SK-N-SH (cell line): Measurements from ENCODE around the gene ASPSCR1. TPM values are rescaled to one million over a fixed set of nuclear protein-coding genes. Genes with fewer than 3 reads are reported as not detected.

ENCODE experiments used
- CTCF ChIA-PET: fragments of 300-600, 350-600 bp; formaldehyde crosslinking; extraction: SDS; loops from one replicate; lab custom pipeline; 2021; lab: Yijun Ruan, JAX
- POLR2A ChIA-PET: fragments of 350-600 bp; sonication (Branson Sonifier 250); formaldehyde crosslinking; extraction: SDS; loops from one replicate; lab custom pipeline; 2020; ENCODE audit warnings: antibody characterized with exemption, inconsistent platforms; lab: Yijun Ruan, JAX
- DNase-seq: peaks from one replicate; pipeline ENCODE4 v3.0.0; 2012
- H2AFZ ChIP-seq: fragments of 200-600 bp; sonication (generic); 2 replicates; pipeline ENCODE4 v1.8.1; 2016; ENCODE audit warnings: antibody characterized with exemption, mild to moderate bottlenecking, low read depth
- H3F3A ChIP-seq: fragments of 200-600 bp; sonication (generic); replicated peaks from 2 replicates; pipeline ENCODE3; 2016; ENCODE audit warnings: antibody characterized with exemption, mild to moderate bottlenecking; ENCODE audit not compliant: insufficient read depth
- H3K27ac ChIP-seq, 2 experiments: fragments of 200-500 bp in 1 of 2; fragments of 200-600 bp in 1 of 2; sonication (Bioruptor generic) in 1 of 2; sonication (generic), shearing (Covaris generic) in 1 of 2; 2 replicates each; pipeline versions ENCODE4 v1.5.1 to v1.6.1; 2014 to 2016; ENCODE audit warnings: low read depth in 2 of 2, inconsistent platforms in 1 of 2, low read length in 1 of 2, mild to moderate bottlenecking in 1 of 2, mixed read lengths in 1 of 2
- H3K27me3 ChIP-seq: fragments of 200-600 bp; sonication (generic), shearing (Covaris generic); 2 replicates; pipeline ENCODE4 v1.6.1; 2016; ENCODE audit warnings: mixed run types; ENCODE audit not compliant: insufficient read depth
- H3K36me3 ChIP-seq, 2 experiments: fragments of 200-500 bp in 1 of 2; fragments of 200-600 bp in 1 of 2; sonication (Bioruptor generic) in 1 of 2; sonication (generic) in 1 of 2; replicated peaks in 1 of 2; 2 replicates each; pipeline versions ENCODE3 to v1.5.1; 2014 to 2016; ENCODE audit warnings: low read length in 1 of 2, mild to moderate bottlenecking in 1 of 2; ENCODE audit not compliant: insufficient read depth in 2 of 2, control insufficient read depth in 1 of 2
- H3K4me1 ChIP-seq, 2 experiments: fragments of 200-500 bp in 1 of 2; fragments of 200-600 bp in 1 of 2; sonication (Bioruptor generic) in 1 of 2; sonication (generic), shearing (Covaris generic) in 1 of 2; 2 replicates each; pipeline versions ENCODE4 v1.5.1 to v1.6.1; 2014 to 2016; ENCODE audit warnings: low read depth in 1 of 2, low read length in 1 of 2, mixed run types in 1 of 2; ENCODE audit not compliant: insufficient read depth in 2 of 2, control insufficient read depth in 1 of 2
- H3K4me2 ChIP-seq: fragments of 200-600 bp; sonication (generic), shearing (Covaris generic); 2 replicates; pipeline ENCODE4 v1.6.1; 2017; ENCODE audit warnings: mixed run types
- H3K4me3 ChIP-seq, 2 experiments: fragments of 200-500 bp in 1 of 2; fragments of 200-600 bp in 1 of 2; sonication (Bioruptor generic) in 1 of 2; sonication (generic), shearing (Covaris generic) in 1 of 2; 2 replicates each; pipeline versions ENCODE4 v1.5.1 to v1.8.1; 2014 to 2016; ENCODE audit warnings: low read depth in 2 of 2, inconsistent platforms in 1 of 2, low read length in 1 of 2, mild to moderate bottlenecking in 1 of 2, mixed read lengths in 1 of 2, moderate library complexity in 1 of 2
- H3K79me2 ChIP-seq: fragments of 200-600 bp; sonication (generic); 2 replicates; pipeline ENCODE4 v1.8.1; 2017; ENCODE audit warnings: mild to moderate bottlenecking; ENCODE audit not compliant: insufficient read depth
- H3K9ac ChIP-seq: fragments of 200-600 bp; sonication (generic); 2 replicates; pipeline ENCODE4 v1.6.1; 2017; ENCODE audit warnings: mixed run types
- H3K9me2 ChIP-seq: fragments of 200-600 bp; sonication (generic); 2 replicates; pipeline ENCODE4 v1.6.1; 2017; ENCODE audit warnings: mixed run types
- H3K9me3 ChIP-seq: fragments of 200-600 bp; sonication (generic); 2 replicates; pipeline ENCODE4 v1.6.1; 2017; ENCODE audit warnings: mixed run types, mild to moderate bottlenecking, moderate library complexity
- H4K20me1 ChIP-seq: fragments of 200-600 bp; sonication (generic); 2 replicates; pipeline ENCODE4 v1.6.1; 2017; ENCODE audit warnings: mild to moderate bottlenecking, mixed run types; ENCODE audit not compliant: insufficient read depth
- CHD2 ChIP-seq: fragments of 150-350 bp; IDR thresholded peaks from 2 replicates; pipeline ENCODE4 v1.6.1; 2018; ENCODE audit warnings: low read length; ENCODE audit not compliant: partially characterized antibody
- GABPA ChIP-seq: IDR thresholded peaks from 2 replicates; pipeline ENCODE4 v1.4.0; 2012; ENCODE audit warnings: low read depth, mild to moderate bottlenecking
- MAX ChIP-seq: IDR thresholded peaks from 2 replicates; pipeline ENCODE4 v1.4.0; 2012; ENCODE audit warnings: low read depth
- MXI1 ChIP-seq: IDR thresholded peaks from 2 replicates; pipeline ENCODE4 v1.6.1; 2012; ENCODE audit warnings: mild to moderate bottlenecking, low read depth, low read length, improper control_type of control experiment
- POLR2AphosphoS5 ChIP-seq: IDR thresholded peaks from 2 replicates; pipeline ENCODE4 v1.6.1; 2012; ENCODE audit warnings: low read depth, low read length
- SIN3A ChIP-seq: IDR thresholded peaks from 2 replicates; pipeline ENCODE4 v1.6.1; 2012; ENCODE audit warnings: low read depth, mild to moderate bottlenecking, low read length, moderate library complexity, borderline replicate concordance
- SMC3 ChIP-seq: IDR thresholded peaks from 2 replicates; pipeline ENCODE4 v1.6.1; 2012; ENCODE audit warnings: low read depth, low read length, improper control_type of control experiment
- TAF1 ChIP-seq: IDR thresholded peaks from 2 replicates; pipeline ENCODE4 v1.6.1; 2012; ENCODE audit warnings: low read depth, mild to moderate bottlenecking, low read length, moderate library complexity, borderline replicate concordance
- WGBS: methylation state at CpG from one replicate; pipeline ENCODE4 v1.1.6; 2017; ENCODE audit warnings: low lambda C conversion rate; 5-methylcytosine and 5-hydroxymethylcytosine counted together
- polyA plus RNA-seq, 3 experiments: library from polyadenylated mRNA; depleted of rRNA; stranded (reverse); fragments of >200 nt; gene quantifications; 2 replicates each; pipeline ENCODE4 v1.2.3, GENCODE V29; 2012
- TF ChIP-seq, protein P1 (sequence below): IDR thresholded peaks from 2 replicates; pipeline ENCODE4 v1.4.0; 2012; ENCODE audit warnings: low read depth, borderline replicate concordance

The ASPSCR1 gene
- polyA plus RNA-seq, 1 of the 3 experiments (the other 2 are of a cell fraction), result 36.2 TPM

GRCh38 chr17:82050761-82051641, 73.6 kb downstream of the ASPSCR1 start:
- CTCF ChIA-PET, result interaction anchor here (0.6 to 5.1 kb wide), 8 partner anchors 11 to 91 kb away, joined by 3 to 45 read pairs (median 11); partner anchors contain the start of genes DCXR, DUS1L and RAC3
- Histone ChIP-seq H3K27me3 (no peaks in the 10 kb centered on the region), H3K36me3 (peaks cover 31 to 64% of the 10 kb centered on the region in 2 experiments), H2AFZ (peak overlapping the region; percentile 32; the same call in 1 of the 2 replicates), H3K27ac (peak overlapping the region in 1 of 2 experiments; percentile 74; a peak in 1 of 4 replicates), H3K79me2 (peaks cover 49% of the 10 kb centered on the region), H4K20me1 (peaks cover 14% of the 10 kb centered on the region; the same call in 1 of the 2 replicates), H3K4me3 (peak overlapping the region; percentile 81 to 100), H3K9me2 (no peaks in the 10 kb centered on the region)
- DNase-seq, result peak; percentile 90
- POLR2A ChIA-PET, result interaction anchor here (1.0 kb wide), 1 partner anchor 9 kb away, joined by 3 read pairs; no protein-coding TSS in a partner anchor
- WGBS, result 45% methylated on average over 31 of the region's 79 CpGs
- TF ChIP-seq, protein P1, sequence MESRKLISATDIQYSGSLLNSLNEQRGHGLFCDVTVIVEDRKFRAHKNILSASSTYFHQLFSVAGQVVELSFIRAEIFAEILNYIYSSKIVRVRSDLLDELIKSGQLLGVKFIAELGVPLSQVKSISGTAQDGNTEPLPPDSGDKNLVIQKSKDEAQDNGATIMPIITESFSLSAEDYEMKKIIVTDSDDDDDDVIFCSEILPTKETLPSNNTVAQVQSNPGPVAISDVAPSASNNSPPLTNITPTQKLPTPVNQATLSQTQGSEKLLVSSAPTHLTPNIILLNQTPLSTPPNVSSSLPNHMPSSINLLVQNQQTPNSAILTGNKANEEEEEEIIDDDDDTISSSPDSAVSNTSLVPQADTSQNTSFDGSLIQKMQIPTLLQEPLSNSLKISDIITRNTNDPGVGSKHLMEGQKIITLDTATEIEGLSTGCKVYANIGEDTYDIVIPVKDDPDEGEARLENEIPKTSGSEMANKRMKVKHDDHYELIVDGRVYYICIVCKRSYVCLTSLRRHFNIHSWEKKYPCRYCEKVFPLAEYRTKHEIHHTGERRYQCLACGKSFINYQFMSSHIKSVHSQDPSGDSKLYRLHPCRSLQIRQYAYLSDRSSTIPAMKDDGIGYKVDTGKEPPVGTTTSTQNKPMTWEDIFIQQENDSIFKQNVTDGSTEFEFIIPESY, result no peak
- TF ChIP-seq, all 33 proteins: peak for 0
- peaks cover 2% of the 10 kb centered on the region for H3F3A ChIP-seq
- H3K9ac ChIP-seq, result peak overlapping the region; percentile 71
- peaks cover 0 to 25% of the 10 kb centered on the region in 2 experiments; a peak in 2 of 4 replicates for H3K4me1 ChIP-seq
- H3K9me3 ChIP-seq, result no peaks in the 10 kb centered on the region
- peak overlapping the region; percentile 92 for H3K4me2 ChIP-seq

DNA sequence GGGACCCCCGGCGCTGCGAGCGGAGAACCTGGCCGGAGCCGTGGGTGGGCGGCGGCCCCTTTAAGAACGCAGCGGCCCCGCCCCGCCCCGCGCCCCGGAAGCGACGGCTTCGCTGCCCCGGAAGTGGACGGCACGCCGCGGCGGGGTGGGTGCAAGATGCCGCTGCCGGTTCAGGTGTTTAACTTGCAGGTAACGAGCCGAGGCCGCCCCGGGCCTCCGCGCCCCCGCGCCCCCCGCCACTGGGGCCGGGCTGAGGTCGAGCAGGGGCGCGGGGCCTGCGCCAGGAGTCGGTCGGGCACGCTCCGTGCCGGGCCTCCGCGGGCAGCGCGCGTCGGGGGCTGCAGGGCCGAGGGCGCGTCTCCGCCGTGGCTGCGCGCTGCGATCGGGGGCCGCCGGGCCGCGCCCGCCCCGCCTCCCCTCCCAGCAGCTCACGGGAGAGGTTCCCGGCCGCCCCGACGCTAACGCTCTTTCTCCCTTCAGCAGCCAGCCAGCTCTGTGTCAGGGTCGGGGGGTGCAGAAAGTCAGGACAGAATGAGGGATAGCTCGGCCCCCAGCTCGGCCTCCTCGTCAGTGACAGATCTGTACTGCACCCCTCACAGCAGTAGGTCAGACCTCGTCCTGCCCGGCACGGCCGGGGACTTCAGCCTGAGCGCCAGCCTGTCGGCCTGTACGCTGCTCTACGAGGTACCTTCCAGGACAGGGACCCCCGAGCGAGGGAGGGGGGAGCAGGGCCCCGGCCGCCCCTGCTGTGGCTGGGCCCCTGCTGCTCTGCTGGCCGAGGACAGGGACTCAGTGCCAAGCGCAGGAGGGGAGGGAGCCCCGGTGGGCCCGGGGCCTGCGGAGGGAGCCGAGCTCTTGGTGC, 74.6 kb downstream of the ASPSCR1 start, which contains the start of the genes GPS1 and RFNG:
GPS1 (plus strand) TSS at position 123 of the 862 bp plus-strand sequence; CDS start at position 157, 34 bp downstream.
RFNG (minus strand) TSS at position 36 of the 862 bp plus-strand sequence. CDS start 45 bp downstream, outside the sequence.
- peak within 1 kb of the TSS; percentile 32; the same call in 1 of the 2 replicates for H2AFZ ChIP-seq
- H3K27ac ChIP-seq, result peak within 1 kb of the TSS; percentile 37 to 74; a peak in 3 of 4 replicates
- H4K20me1 ChIP-seq, result peaks cover 14% of the 10 kb centered on the region; the same call in 1 of the 2 replicates
- peak within 1 kb of the TSS; percentile 100 for H3K4me2 ChIP-seq
- no peaks in the 10 kb centered on the region for H3K27me3 ChIP-seq
- H3K9me3 ChIP-seq, result no peaks in the 10 kb centered on the region
- H3F3A ChIP-seq, result peaks cover 3% of the 10 kb centered on the region
- H3K9ac ChIP-seq, result peak within 1 kb of the TSS; percentile 95
- H3K4me1 ChIP-seq, result peaks cover 0 to 25% of the 10 kb centered on the region in 2 experiments; a peak in 2 of 4 replicates
- ChIA-PET POLR2A (interaction anchor here (0.6 to 1.0 kb wide), 4 partner anchors 8 to 21 kb away, joined by 3 to 4 read pairs (median 3); partner anchors contain the start of genes DCXR and DUS1L), CTCF (interaction anchor here (0.8 to 5.1 kb wide), 9 partner anchors 12 to 182 kb away, joined by 3 to 45 read pairs (median 3); partner anchors contain the start of genes DCXR and FASN)
- WGBS, result 0% methylated on average over 2 of the region's 94 CpGs
- H3K36me3 ChIP-seq, result peaks cover 35 to 69% of the 10 kb centered on the region in 2 experiments
- no peaks in the 10 kb centered on the region for H3K9me2 ChIP-seq
- H3K4me3 ChIP-seq, result peak within 1 kb of the TSS; percentile 99 to 100
- DNase-seq, result peak; percentile 99
- TF ChIP-seq SIN3A (peak; percentile 69; the same call in 1 of the 2 replicates), TAF1 (peak; percentile 61), CHD2 (peak; percentile 60), POLR2AphosphoS5 (peak; percentile 59), GABPA (peak; percentile 91), SMC3 (no peak), MAX (peak; percentile 87), MXI1 (peak; percentile 80)
- TF ChIP-seq, protein P1, result no peak
- peaks cover 49% of the 10 kb centered on the region for H3K79me2 ChIP-seq
